Testis (tissue), 3 donors: ENCODE measurements around the gene BBC3. TPM values are rescaled to one million over a fixed set of nuclear protein-coding genes. Genes with fewer than 3 reads are reported as not detected.

ENCODE experiments used
- DNase-seq: peaks from one replicate; pipeline ENCODE4 v3.0.0-alpha.2; 2019
- H3K27ac ChIP-seq, 2 donors: fragments of 200-600 bp; sonication (generic); one replicate each; pipeline ENCODE4 v1.5.1; 2019
- H3K27me3 ChIP-seq: fragments of 200-600 bp; sonication (generic); one replicate; pipeline ENCODE4 v1.5.1; 2019
- H3K36me3 ChIP-seq: fragments of 200-600 bp; sonication (generic); one replicate; pipeline ENCODE4 v1.5.1; 2017; ENCODE audit warnings: low read depth; ENCODE audit errors: missing control alignments
- H3K4me1 ChIP-seq: fragments of 200-600 bp; sonication (generic); one replicate; pipeline ENCODE4 v1.5.1; 2019
- H3K4me3 ChIP-seq, 2 donors: fragments of 200-600 bp; sonication (generic); one replicate each; pipeline ENCODE4 v1.5.1; 2017 to 2019
- H3K9me3 ChIP-seq: fragments of 200-600 bp; sonication (generic); one replicate; pipeline ENCODE4 v1.5.1; 2017
- POLR2A ChIP-seq: fragments of 450-650 bp; IDR thresholded peaks from one replicate; pipeline ENCODE4 v1.6.1; 2017; ENCODE audit warnings: antibody characterized with exemption, mild to moderate bottlenecking, moderate library complexity
- WGBS, 2 donors: methylation state at CpG; one replicate each; pipeline ENCODE4 v1.1.5; 2018; 5-methylcytosine and 5-hydroxymethylcytosine counted together
- intact Hi-C: fragments of 100-400 bp; cut with DNase I; formaldehyde crosslinking; loops from one replicate; pipeline ENCODE4 v1.15.1; 2023; ENCODE audit warnings: low total_unique reads
- polyA plus RNA-seq: library from polyadenylated mRNA; stranded (reverse); fragments of 350-450 nt; fragmentation: Illumina TruSeq; extraction: RNeasy Lipid Tissue Mini Kit (QIAGEN cat#74804); gene quantifications from one replicate; pipeline ENCODE4 v1.2.3, GENCODE V29; 2014; ENCODE audit warnings: low read depth, low replicate concordance; ENCODE audit not compliant: insufficient read depth
- total RNA-seq, 2 donors: library from RNA; depleted of rRNA; stranded (reverse); fragments of >200 nt; gene quantifications; one replicate each; pipeline ENCODE4 v1.2.3, GENCODE V29; 2016
- TF ChIP-seq, protein P1 (sequence below), 3 experiments: fragments of 450-650 bp in 2 of 3; fragments of 200-600 bp in 1 of 3; sonication (generic) in 1 of 3; IDR thresholded peaks; one replicate each; pipeline ENCODE4 v1.5.1; 2016 to 2019; ENCODE audit warnings: antibody characterized with exemption in 3 of 3, mild to moderate bottlenecking in 2 of 3, moderate library complexity in 1 of 3

BBC3 gene
- total and polyA plus RNA-seq, 3 donors from 2014 or later = 3.3 to 10.2 (median 10.0) TPM

DNA sequence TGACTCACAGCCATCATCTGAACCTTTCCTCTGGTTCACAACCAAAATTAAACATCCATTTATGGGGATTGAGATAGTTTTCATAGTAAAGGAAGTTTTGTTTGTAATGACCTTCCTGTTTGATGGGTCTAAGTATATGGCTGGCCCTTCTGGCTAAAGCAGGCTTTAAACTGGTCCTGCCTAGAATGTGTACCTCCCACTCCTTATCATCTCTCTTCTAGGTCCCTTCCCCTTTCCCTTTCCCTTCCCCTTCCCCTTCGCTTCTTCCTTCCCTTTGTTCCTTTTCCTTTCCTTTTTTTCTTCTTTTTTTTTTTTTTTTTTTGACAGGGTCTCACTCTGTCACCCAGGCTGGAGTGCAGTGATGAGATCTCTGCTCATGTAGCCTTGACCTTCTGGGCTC, 35.6 kb downstream of the BBC3 start:
- Histone ChIP-seq H3K36me3 (no peaks in the 10 kb centered on the region), H3K4me3 (no peak overlapping the region), H3K27ac (no peak overlapping the region), H3K9me3 (no peaks in the 10 kb centered on the region), H3K4me1 (peaks cover 9% of the 10 kb centered on the region), H3K27me3 (no peaks in the 10 kb centered on the region)
- intact Hi-C loops = no loop called here
- TF ChIP-seq, protein P1, sequence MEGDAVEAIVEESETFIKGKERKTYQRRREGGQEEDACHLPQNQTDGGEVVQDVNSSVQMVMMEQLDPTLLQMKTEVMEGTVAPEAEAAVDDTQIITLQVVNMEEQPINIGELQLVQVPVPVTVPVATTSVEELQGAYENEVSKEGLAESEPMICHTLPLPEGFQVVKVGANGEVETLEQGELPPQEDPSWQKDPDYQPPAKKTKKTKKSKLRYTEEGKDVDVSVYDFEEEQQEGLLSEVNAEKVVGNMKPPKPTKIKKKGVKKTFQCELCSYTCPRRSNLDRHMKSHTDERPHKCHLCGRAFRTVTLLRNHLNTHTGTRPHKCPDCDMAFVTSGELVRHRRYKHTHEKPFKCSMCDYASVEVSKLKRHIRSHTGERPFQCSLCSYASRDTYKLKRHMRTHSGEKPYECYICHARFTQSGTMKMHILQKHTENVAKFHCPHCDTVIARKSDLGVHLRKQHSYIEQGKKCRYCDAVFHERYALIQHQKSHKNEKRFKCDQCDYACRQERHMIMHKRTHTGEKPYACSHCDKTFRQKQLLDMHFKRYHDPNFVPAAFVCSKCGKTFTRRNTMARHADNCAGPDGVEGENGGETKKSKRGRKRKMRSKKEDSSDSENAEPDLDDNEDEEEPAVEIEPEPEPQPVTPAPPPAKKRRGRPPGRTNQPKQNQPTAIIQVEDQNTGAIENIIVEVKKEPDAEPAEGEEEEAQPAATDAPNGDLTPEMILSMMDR (IDR thresholded peaks at IDR 0.05) = no peak
- no peak for TF ChIP-seq POLR2A
- 82 to 86% methylated on average over 1 of the region's 1 CpG for WGBS, 2 donors
- no peak for DNase-seq

DNA sequence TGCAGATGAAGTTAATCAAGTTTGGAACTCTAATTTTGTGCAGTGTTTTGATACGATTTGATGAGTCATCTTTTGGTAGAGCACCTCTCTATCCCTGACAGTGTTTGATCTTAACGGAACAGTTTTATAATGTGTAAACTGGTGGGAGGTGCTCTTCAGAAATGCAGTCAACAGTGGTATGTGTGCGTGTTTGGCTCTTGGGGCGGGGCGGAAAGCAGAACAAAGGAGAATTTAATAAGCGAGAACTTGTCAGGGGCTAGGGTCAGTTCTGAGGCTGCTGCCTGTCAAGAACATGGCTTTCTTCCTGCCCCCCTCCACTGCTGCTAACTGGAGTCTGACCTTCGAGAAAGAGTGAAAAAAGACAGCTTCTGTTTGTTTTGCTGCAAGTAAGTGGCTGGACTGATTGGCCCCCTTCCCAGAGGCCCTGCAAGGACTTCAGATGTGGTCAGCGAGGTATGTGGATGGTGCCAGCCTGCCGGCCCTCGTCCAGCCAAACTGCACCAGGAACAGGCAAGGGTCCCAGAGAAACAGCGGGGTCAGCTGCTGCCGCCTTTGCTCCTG, 40.8 kb downstream of the BBC3 start:
- peak; percentile 80 for DNase-seq
- Histone ChIP-seq H3K4me1 (peaks cover 19% of the 10 kb centered on the region), H3K27ac (peak overlapping the region; percentile 48 to 59), H3K4me3 (no peak overlapping the region), H3K36me3 (no peaks in the 10 kb centered on the region), H3K27me3 (no peaks in the 10 kb centered on the region), H3K9me3 (no peaks in the 10 kb centered on the region)
- 42 to 52% methylated on average over 12 of the region's 12 CpGs for WGBS, 2 donors
- intact Hi-C loops = no loop called here
- TF ChIP-seq POLR2A = no peak
- TF ChIP-seq, protein P1 (IDR thresholded peaks at IDR 0.05) = no peak

DNA sequence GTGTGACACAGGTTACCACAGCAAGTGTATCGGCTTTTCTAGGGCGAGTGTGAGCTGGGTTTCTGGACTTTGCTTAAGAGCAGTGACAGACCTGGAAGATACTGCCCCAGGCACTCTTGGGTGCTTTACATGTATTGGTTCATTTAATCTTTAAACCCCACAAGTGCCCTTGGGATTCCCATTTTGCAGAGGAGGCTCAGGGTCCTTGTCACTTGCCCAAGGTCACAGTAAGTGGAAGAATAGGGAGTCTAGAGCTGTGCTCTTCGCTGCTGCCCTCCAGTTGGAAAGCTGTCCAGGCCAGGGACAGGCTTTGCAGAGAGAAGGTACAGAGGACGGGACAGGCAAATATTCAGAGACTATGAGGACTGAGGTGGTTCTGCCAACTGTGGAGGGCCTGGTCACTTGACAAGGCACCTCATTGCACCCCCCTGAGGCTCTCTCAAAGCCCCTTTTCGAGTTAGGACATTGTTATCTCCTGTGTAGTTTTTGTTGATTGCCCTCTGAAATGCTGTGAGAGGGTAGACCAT, 42.4 kb downstream of the BBC3 start:
- TF ChIP-seq POLR2A = no peak
- TF ChIP-seq, protein P1 (IDR thresholded peaks at IDR 0.05) = no peak
- intact Hi-C loops = no loop called here
- H3K4me1 ChIP-seq = peaks cover 19% of the 10 kb centered on the region
- WGBS, 2 donors = 62 to 88% methylated on average over 4 to 5 of the region's 5 CpGs
- DNase-seq = peak; percentile 18
- H3K27ac ChIP-seq = no peak overlapping the region
- H3K4me3 ChIP-seq = no peak overlapping the region
- H3K36me3 ChIP-seq = no peaks in the 10 kb centered on the region
- H3K27me3 ChIP-seq = no peaks in the 10 kb centered on the region
- no peaks in the 10 kb centered on the region for H3K9me3 ChIP-seq

DNA sequence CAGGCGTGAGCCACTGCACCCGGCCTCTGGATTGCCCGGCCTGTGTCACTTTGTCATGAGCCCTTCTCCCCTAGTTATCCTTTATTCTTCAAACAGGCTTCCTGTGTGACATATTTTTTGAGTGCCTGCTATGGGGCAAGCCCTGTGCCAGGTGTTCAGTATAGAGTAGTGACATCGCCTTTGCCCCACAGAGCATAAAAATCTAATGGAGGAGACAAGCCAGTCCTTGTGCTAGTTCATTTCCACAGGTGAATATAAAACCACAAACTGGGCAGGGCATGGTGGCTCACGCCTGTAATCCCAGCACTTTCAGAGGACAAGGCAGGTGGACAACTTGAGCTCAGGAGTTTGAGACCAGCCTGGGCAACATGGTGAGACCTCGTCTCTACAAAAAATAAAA, 43.2 kb downstream of the BBC3 start:
- Histone ChIP-seq H3K27me3 (no peaks in the 10 kb centered on the region), H3K9me3 (no peaks in the 10 kb centered on the region), H3K4me3 (no peak overlapping the region), H3K4me1 (peaks cover 19% of the 10 kb centered on the region), H3K36me3 (no peaks in the 10 kb centered on the region), H3K27ac (no peak overlapping the region)
- DNase-seq = no peak
- TF ChIP-seq, protein P1 (IDR thresholded peaks at IDR 0.05) = no peak
- no peak for TF ChIP-seq POLR2A
- intact Hi-C loops = no loop called here
- 91 to 92% methylated on average over 6 of the region's 6 CpGs for WGBS, 2 donors

DNA sequence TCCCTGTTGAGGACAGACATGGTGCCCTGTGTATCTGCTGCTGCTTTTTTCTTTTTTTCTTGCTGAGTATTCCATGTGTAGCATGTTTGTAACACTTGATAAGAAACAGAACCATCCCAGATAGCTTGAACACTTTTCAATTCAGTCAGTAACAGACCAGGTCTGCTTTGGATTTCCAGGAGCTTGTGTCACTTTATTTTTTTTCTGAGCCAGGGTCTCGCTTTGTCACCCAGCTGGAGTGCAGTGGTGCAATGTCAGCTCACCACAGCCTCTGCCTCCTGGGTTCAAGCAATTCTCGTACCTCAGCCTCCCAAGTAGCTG, 43.7 kb downstream of the BBC3 start:
- Histone ChIP-seq H3K27ac (no peak overlapping the region), H3K9me3 (no peaks in the 10 kb centered on the region), H3K4me3 (no peak overlapping the region), H3K27me3 (no peaks in the 10 kb centered on the region), H3K36me3 (no peaks in the 10 kb centered on the region), H3K4me1 (peaks cover 19% of the 10 kb centered on the region)
- no peak for DNase-seq
- intact Hi-C loops = no loop called here
- no peak for TF ChIP-seq POLR2A
- TF ChIP-seq, protein P1 (IDR thresholded peaks at IDR 0.05) = no peak
- WGBS, 2 donors = 79 to 87% methylated on average over 2 of the region's 2 CpGs
